ENCODE results near the gene KIFC3.

- TF ChIP-seq POLR2AphosphoS5 (IDR thresholded peaks at IDR 0.05; ENCODE audit: low read depth, low read length) (no peak), SIN3A (IDR thresholded peaks at IDR 0.05; ENCODE audit: borderline replicate concordance, insufficient read depth, low read length) (no peak), TAF1 (IDR thresholded peaks at IDR 0.05; ENCODE audit: borderline replicate concordance, insufficient read depth, low read length) (no peak), REST (IDR thresholded peaks at IDR 0.05; ENCODE audit: insufficient read depth in 1 of 2, low read depth in 2 of 2, low read length in 2 of 2) (no peak)
Measured at GRCh38 chr16:57759131-57759530, 43.2 kb downstream of the KIFC3 start.

Measured in PFSK-1 (cell line).